GM23248 (cell line): Measurements from ENCODE around the gene ZDHHC9. TPM values are rescaled to one million over a fixed set of nuclear protein-coding genes. Genes with fewer than 3 reads are reported as not detected.

Experiments
- DNase-seq: peaks from one replicate; pipeline ENCODE4 v3.0.0-alpha.2; 2015
- H2AFZ ChIP-seq: fragments of 200-600 bp; sonication (generic); 2 replicates; pipeline ENCODE4 v1.6.1; 2016; ENCODE audit warnings: antibody characterized with exemption
- H3F3A ChIP-seq: fragments of 200-600 bp; sonication (generic); 2 replicates; pipeline ENCODE4 v1.6.1; 2016; ENCODE audit warnings: mild to moderate bottlenecking, antibody characterized with exemption, mixed run types; ENCODE audit not compliant: insufficient read depth
- H3K27ac ChIP-seq: fragments of 200-600 bp; sonication (generic); 2 replicates; pipeline ENCODE4 v1.5.1; 2016; ENCODE audit warnings: mild to moderate bottlenecking
- H3K27me3 ChIP-seq: fragments of 200-600 bp; sonication (generic); replicated peaks from 2 replicates; pipeline ENCODE4 v1.6.1; 2016; ENCODE audit warnings: mild to moderate bottlenecking; ENCODE audit not compliant: insufficient read depth
- H3K36me3 ChIP-seq: fragments of 200-600 bp; sonication (generic); 2 replicates; pipeline ENCODE4 v1.6.1; 2016; ENCODE audit warnings: low read depth, mild to moderate bottlenecking
- H3K4me1 ChIP-seq: fragments of 200-600 bp; sonication (generic); 2 replicates; pipeline ENCODE4 v1.6.1; 2016; ENCODE audit warnings: mild to moderate bottlenecking; ENCODE audit not compliant: insufficient read depth
- H3K4me2 ChIP-seq: fragments of 200-600 bp; sonication (generic); one replicate; pipeline ENCODE4 v1.6.1; 2016; ENCODE audit warnings: mild to moderate bottlenecking; ENCODE audit not compliant: unreplicated experiment
- H3K4me3 ChIP-seq: fragments of 200-600 bp; sonication (generic); 2 replicates; pipeline ENCODE4 v1.5.1; 2016; ENCODE audit warnings: mild to moderate bottlenecking
- H3K79me2 ChIP-seq: fragments of 200-600 bp; sonication (generic); 2 replicates; pipeline ENCODE4 v1.6.1; 2016; ENCODE audit warnings: mild to moderate bottlenecking; ENCODE audit not compliant: insufficient read depth
- H3K9ac ChIP-seq: fragments of 200-600 bp; sonication (generic); 2 replicates; pipeline ENCODE4 v1.6.1; 2016; ENCODE audit warnings: mild to moderate bottlenecking
- H3K9me2 ChIP-seq: fragments of 200-600 bp; sonication (generic); 2 replicates; pipeline ENCODE4 v1.6.1; 2016; ENCODE audit warnings: mixed run types, mild to moderate bottlenecking, moderate library complexity; ENCODE audit not compliant: insufficient read depth
- H3K9me3 ChIP-seq: fragments of 200-600 bp; sonication (generic); one replicate; pipeline ENCODE4 v1.6.1; 2017; ENCODE audit warnings: low read depth
- H4K20me1 ChIP-seq: fragments of 200-600 bp; sonication (generic); 2 replicates; pipeline ENCODE4 v1.6.0; 2016; ENCODE audit not compliant: insufficient read depth
- EZH2 ChIP-seq: fragments of 200-600 bp; sonication (generic); IDR thresholded peaks from 2 replicates; pipeline ENCODE4 v1.6.1; 2018; ENCODE audit warnings: antibody characterized with exemption, mild to moderate bottlenecking; ENCODE audit not compliant: insufficient read depth, poor library complexity, severe bottlenecking
- EZH2phosphoT487 ChIP-seq: fragments of 200-600 bp; sonication (generic); IDR thresholded peaks from 2 replicates; pipeline ENCODE4 v1.6.1; 2018; ENCODE audit warnings: antibody characterized with exemption, moderate library complexity, mild to moderate bottlenecking, low read depth; ENCODE audit not compliant: insufficient read depth
- WGBS, 2 experiments: methylation state at CpG; one replicate each; pipeline ENCODE4 v1.1.6; 2015 to 2017; ENCODE audit warnings: low lambda C conversion rate in 2 of 2, low coverage in 1 of 2; ENCODE audit errors: missing lambda C conversion rate in 2 of 2; 5-methylcytosine and 5-hydroxymethylcytosine counted together
- in situ Hi-C: fragments of 300-500 bp; cut with MboI; formaldehyde crosslinking; loops from 2 replicates; pipeline ENCODE4 v1.15.0; 2020
- polyA plus RNA-seq: library from polyadenylated mRNA; unstranded; fragments of >200 nt; fragmentation: Nextera tagmentation; extraction: Ambion mirVana; gene quantifications from 2 replicates; pipeline ENCODE4 v1.2.1, GENCODE V29; 2016
- total RNA-seq: library from RNA; depleted of rRNA; stranded (reverse); fragments of >200 nt; shearing (Covaris generic); gene quantifications from 2 replicates; pipeline ENCODE4 v1.2.3, GENCODE V29; 2014

The ZDHHC9 gene
- total and polyA plus RNA-seq, 2 experiments from 2014 or later, result 27.5 to 54.4 TPM

GRCh38 chrX:129780441-129781105, 63.1 kb downstream of the ZDHHC9 start:
- Histone ChIP-seq H3F3A (no peaks in the 10 kb centered on the region), H3K4me1 (no peaks in the 10 kb centered on the region), H3K9me2 (no peaks in the 10 kb centered on the region), H3K36me3 (no peaks in the 10 kb centered on the region), H3K79me2 (no peaks in the 10 kb centered on the region), H3K9ac (no peak overlapping the region), H3K4me2 (no peak overlapping the region), H3K4me3 (no peak overlapping the region), H3K27ac (no peak overlapping the region), H3K9me3 (no peaks in the 10 kb centered on the region), H2AFZ (no peak overlapping the region), H3K27me3 (no peaks in the 10 kb centered on the region), H4K20me1 (no peaks in the 10 kb centered on the region)
- WGBS, 2 experiments, result 81 to 92% methylated on average over 4 to 6 of the region's 6 CpGs
- no peak for TF ChIP-seq EZH2
- TF ChIP-seq EZH2phosphoT487, result no peak
- no peak for DNase-seq
- in situ Hi-C loops, result no loop called here

- no peak for DNase-seq
- Histone ChIP-seq H2AFZ (no peak within 1 kb of the TSS), H4K20me1 (no peaks in the 10 kb centered on the region), H3F3A (no peaks in the 10 kb centered on the region), H3K79me2 (no peaks in the 10 kb centered on the region), H3K9me3 (no peaks in the 10 kb centered on the region), H3K27me3 (no peaks in the 10 kb centered on the region), H3K36me3 (no peaks in the 10 kb centered on the region), H3K9me2 (no peaks in the 10 kb centered on the region), H3K4me2 (no peak within 1 kb of the TSS), H3K27ac (no peak within 1 kb of the TSS), H3K4me1 (no peaks in the 10 kb centered on the region), H3K4me3 (no peak within 1 kb of the TSS), H3K9ac (no peak within 1 kb of the TSS)
- in situ Hi-C loops, result no loop called here
- no peak for TF ChIP-seq EZH2phosphoT487
- no peak for TF ChIP-seq EZH2
- 77 to 87% methylated on average over 7 to 10 of the region's 13 CpGs for WGBS, 2 experiments
These were observed 63.9 kb downstream of the ZDHHC9 start, which contains the start of gene SASH3 for GRCh38 chrX:129779747-129780146. TSS of gene SASH3 (plus strand) at chrX:129779949. CDS start at chrX:129780098, 149 bp downstream.

GRCh38 chrX:129779086-129779672, 64.5 kb downstream of the ZDHHC9 start:
- Histone ChIP-seq H3F3A (no peaks in the 10 kb centered on the region), H3K9me2 (no peaks in the 10 kb centered on the region), H4K20me1 (no peaks in the 10 kb centered on the region), H3K79me2 (no peaks in the 10 kb centered on the region), H3K4me1 (no peaks in the 10 kb centered on the region), H3K36me3 (no peaks in the 10 kb centered on the region), H3K27me3 (no peaks in the 10 kb centered on the region), H3K4me3 (no peak overlapping the region), H3K4me2 (no peak overlapping the region), H3K9ac (no peak overlapping the region), H2AFZ (no peak overlapping the region), H3K27ac (no peak overlapping the region), H3K9me3 (no peaks in the 10 kb centered on the region)
- TF ChIP-seq EZH2 (no peak), EZH2phosphoT487 (no peak)
- no peak for DNase-seq
- 76% methylated on average over 6 to 7 of the region's 7 CpGs for WGBS, 2 experiments
- in situ Hi-C loops, result no loop called here

- Histone ChIP-seq H3K9me2 (no peaks in the 10 kb centered on the region), H4K20me1 (no peaks in the 10 kb centered on the region), H3K36me3 (no peaks in the 10 kb centered on the region), H3F3A (no peaks in the 10 kb centered on the region), H3K4me2 (no peak overlapping the region), H3K79me2 (no peaks in the 10 kb centered on the region), H3K9ac (no peak overlapping the region), H3K4me1 (no peaks in the 10 kb centered on the region), H3K4me3 (no peak overlapping the region), H3K9me3 (no peaks in the 10 kb centered on the region), H2AFZ (no peak overlapping the region), H3K27ac (no peak overlapping the region), H3K27me3 (no peaks in the 10 kb centered on the region)
- WGBS, 2 experiments, result 72 to 75% methylated on average over 14 to 29 of the region's 30 CpGs
- TF ChIP-seq EZH2phosphoT487, result no peak
- TF ChIP-seq EZH2, result no peak
- in situ Hi-C loops, result no loop called here
- no peak for DNase-seq
These were observed 66.3 kb downstream of the ZDHHC9 start for GRCh38 chrX:129777218-129778030.
